Osteocyte (in vitro differentiated cells): ENCODE measurements around the gene RGS10. TPM values are rescaled to one million over a fixed set of nuclear protein-coding genes. Genes with fewer than 3 reads are reported as not detected.

Experiments used
- DNase-seq: peaks from one replicate; pipeline ENCODE4 v3.0.0; 2021; ENCODE audit warnings: mixed read lengths; ENCODE audit not compliant: unreplicated experiment; ENCODE audit errors: extremely low spot score
- H3K27ac Mint-ChIP-seq: one replicate; pipeline ENCODE4 v1.8.0; 2021; ENCODE audit warnings: mild to moderate bottlenecking, mixed read lengths; ENCODE audit not compliant: unreplicated experiment
- H3K27me3 Mint-ChIP-seq: one replicate; pipeline ENCODE4 v1.8.0; 2021; ENCODE audit warnings: mixed read lengths; ENCODE audit not compliant: unreplicated experiment
- H3K36me3 Mint-ChIP-seq: one replicate; pipeline ENCODE4 v1.8.0; 2021; ENCODE audit warnings: mixed read lengths; ENCODE audit not compliant: unreplicated experiment
- H3K4me1 Mint-ChIP-seq: one replicate; pipeline ENCODE4 v1.8.0; 2021; ENCODE audit warnings: mixed read lengths; ENCODE audit not compliant: unreplicated experiment
- H3K4me3 Mint-ChIP-seq: one replicate; pipeline ENCODE4 v1.8.0; 2021; ENCODE audit warnings: mild to moderate bottlenecking, moderate library complexity, mixed read lengths; ENCODE audit not compliant: unreplicated experiment
- H3K9me3 Mint-ChIP-seq: one replicate; pipeline ENCODE4 v1.8.0; 2021; ENCODE audit warnings: mixed read lengths; ENCODE audit not compliant: unreplicated experiment
- total RNA-seq: library from RNA; stranded (reverse); gene quantifications from 2 replicates; pipeline ENCODE4 v1.2.1, GENCODE V29; 2021
- TF ChIP-seq, protein P1 (sequence below): fragments of 200-600 bp; sonication (generic); IDR thresholded peaks from 2 replicates; pipeline ENCODE4 v1.5.0; 2021; ENCODE audit warnings: antibody characterized with exemption, mild to moderate bottlenecking, moderate library complexity

Gene RGS10
- total RNA-seq, 1 donor from 2014 or later, result 23.3 TPM

DNA sequence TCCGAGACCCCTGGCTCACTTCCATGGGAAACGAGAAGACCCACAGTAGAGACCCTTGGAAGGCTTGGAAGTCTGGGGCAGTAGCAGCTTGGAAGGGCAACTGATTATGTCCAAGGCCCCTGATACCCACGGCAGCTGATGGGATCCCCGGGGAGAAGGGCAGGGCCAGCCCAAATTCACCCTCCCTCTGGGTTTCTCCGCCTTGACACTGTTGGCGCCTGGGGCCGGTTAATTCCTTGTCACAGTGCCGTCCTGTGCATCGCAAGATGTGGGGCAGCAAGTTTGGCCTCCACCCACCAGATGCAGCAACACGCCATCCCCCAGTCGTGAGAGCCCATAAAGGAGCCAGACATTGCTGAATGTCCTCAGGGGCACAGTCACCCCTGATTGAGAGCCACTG is 89.2 kb downstream of the RGS10 start:
- Mint-ChIP-seq H3K27ac (no peak overlapping the region), H3K9me3 (no peaks in the 10 kb centered on the region), H3K36me3 (peaks cover 20% of the 10 kb centered on the region), H3K4me1 (peaks cover 17% of the 10 kb centered on the region), H3K27me3 (no peaks in the 10 kb centered on the region), H3K4me3 (no peak overlapping the region)
- no peak for DNase-seq
- TF ChIP-seq, protein P1, sequence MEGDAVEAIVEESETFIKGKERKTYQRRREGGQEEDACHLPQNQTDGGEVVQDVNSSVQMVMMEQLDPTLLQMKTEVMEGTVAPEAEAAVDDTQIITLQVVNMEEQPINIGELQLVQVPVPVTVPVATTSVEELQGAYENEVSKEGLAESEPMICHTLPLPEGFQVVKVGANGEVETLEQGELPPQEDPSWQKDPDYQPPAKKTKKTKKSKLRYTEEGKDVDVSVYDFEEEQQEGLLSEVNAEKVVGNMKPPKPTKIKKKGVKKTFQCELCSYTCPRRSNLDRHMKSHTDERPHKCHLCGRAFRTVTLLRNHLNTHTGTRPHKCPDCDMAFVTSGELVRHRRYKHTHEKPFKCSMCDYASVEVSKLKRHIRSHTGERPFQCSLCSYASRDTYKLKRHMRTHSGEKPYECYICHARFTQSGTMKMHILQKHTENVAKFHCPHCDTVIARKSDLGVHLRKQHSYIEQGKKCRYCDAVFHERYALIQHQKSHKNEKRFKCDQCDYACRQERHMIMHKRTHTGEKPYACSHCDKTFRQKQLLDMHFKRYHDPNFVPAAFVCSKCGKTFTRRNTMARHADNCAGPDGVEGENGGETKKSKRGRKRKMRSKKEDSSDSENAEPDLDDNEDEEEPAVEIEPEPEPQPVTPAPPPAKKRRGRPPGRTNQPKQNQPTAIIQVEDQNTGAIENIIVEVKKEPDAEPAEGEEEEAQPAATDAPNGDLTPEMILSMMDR, result no peak

DNA sequence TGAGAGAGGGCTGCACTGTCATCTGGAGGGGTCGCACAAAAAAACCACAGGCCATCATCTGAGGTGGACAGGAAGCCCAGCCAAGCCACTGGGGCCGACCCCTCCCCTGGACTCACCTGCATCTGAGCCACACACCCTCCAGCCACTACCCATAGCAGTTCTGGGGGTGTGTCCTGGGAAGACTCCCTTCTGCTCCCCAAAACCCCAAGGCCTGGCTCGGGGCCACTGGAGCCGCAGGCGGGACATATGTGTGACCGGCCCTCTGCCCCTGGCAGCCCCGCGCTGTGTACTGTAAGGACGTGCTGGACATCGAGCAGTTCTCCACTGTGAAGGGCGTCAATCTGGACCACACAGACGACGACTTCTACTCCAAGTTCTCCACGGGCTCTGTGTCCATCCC is 90.1 kb downstream of the RGS10 start:
- Mint-ChIP-seq H3K27ac (no peak overlapping the region), H3K4me1 (peaks cover 17% of the 10 kb centered on the region), H3K27me3 (no peaks in the 10 kb centered on the region), H3K9me3 (no peaks in the 10 kb centered on the region), H3K4me3 (no peak overlapping the region), H3K36me3 (peaks cover 20% of the 10 kb centered on the region)
- TF ChIP-seq, protein P1, result no peak
- DNase-seq, result no peak

DNA sequence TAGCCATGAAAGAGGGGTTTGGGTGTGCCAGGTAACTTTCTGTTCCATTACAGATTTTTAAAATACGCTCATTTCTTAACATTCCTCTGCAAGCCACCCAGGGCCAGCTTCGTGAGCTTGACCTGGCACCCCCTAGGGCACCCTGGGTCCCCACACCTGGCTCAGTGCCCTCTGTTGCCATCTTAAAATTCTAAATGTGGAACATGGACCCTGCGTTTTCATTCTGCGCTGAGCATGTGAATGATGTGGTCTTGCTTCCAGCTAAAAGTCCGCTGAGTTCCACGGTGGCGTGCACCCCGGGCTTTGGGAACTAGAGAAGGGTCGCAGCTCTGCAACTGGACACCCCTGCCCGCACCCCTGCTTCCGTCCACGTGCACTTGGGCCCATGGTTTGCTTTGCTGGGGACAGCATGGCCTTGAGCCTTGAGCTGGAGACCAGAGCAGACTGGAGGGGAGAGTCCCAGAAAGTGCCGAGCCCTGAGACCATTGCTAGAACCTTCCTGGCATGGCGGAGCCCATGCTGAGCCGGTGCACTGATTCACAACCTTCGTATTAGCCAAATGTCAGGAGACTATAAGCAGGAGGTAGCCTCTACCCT is 91.1 kb downstream of the RGS10 start:
- TF ChIP-seq, protein P1, result no peak
- Mint-ChIP-seq H3K36me3 (peaks cover 20% of the 10 kb centered on the region), H3K9me3 (no peaks in the 10 kb centered on the region)

DNA sequence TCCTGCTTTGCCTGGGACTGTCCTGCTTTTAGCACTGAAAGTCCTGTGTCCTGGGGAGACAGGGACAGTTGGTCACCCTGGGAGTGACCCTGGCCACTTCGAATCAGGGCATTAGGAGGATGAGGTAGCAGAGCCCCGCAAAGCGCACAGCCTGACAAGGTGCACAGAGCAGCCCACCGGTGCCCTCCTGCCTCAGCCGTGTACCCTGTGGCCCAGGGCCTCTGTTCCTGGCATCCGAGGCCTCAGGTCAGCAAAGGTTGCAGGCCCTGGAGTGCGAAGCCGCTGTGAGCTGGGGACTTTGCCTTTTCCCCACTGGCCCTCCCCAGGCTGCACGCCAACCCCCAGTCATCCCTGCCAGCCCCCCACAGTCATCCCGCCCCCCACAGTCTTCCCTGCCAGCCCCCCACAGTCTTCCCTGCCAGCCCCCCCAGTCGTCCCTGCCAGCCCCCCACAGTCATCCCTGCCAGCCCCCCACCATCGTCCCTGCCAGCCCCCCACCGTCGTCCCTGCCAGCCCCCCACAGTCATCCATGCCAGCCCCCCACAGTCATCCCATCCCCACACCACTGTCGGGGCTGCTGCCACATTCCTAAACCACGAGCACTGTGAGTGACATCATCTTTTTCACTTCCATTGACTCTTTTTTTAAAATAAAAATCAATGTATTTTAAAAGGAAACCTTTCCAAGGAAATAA is 91.8 kb downstream of the RGS10 start:
- no peaks in the 10 kb centered on the region for H3K27me3 Mint-ChIP-seq
- TF ChIP-seq, protein P1, result no peak
- peaks cover 23% of the 10 kb centered on the region for H3K36me3 Mint-ChIP-seq
- H3K27ac Mint-ChIP-seq, result peak overlapping the region; percentile 86
- no peak for DNase-seq
- H3K4me1 Mint-ChIP-seq, result peaks cover 17% of the 10 kb centered on the region
- no peak overlapping the region for H3K4me3 Mint-ChIP-seq
- no peaks in the 10 kb centered on the region for H3K9me3 Mint-ChIP-seq

More for the DNA sequence above, 91.1 kb downstream of the RGS10 start:
- Mint-ChIP-seq H3K27me3 (no peaks in the 10 kb centered on the region), H3K4me3 (no peak overlapping the region), H3K27ac (no peak overlapping the region), H3K4me1 (peaks cover 17% of the 10 kb centered on the region)
- no peak for DNase-seq

Other genes with a start within 250 kb of the RGS10 start
- 125 and 133 TPM in 2 replicates for gene TIAL1, start 54.2 kb upstream of the RGS10 start, total RNA-seq
- 40.1 and 41.0 TPM in 2 replicates for gene BAG3, start 108.7 kb upstream of the RGS10 start, total RNA-seq
- 36.8 and 38.6 TPM in 2 replicates for gene INPP5F, start 183.3 kb upstream of the RGS10 start, total RNA-seq